Measurements from ENCODE around the gene MSH5. TPM values are rescaled to one million over a fixed set of nuclear protein-coding genes. Genes with fewer than 3 reads are reported as not detected.
A peak's percentile ranks its signal among the peaks of the same experiment; 100 is the strongest.

The MSH5 gene
- polyA plus RNA-seq, 1 donor from 2014 or later: 7.8 TPM

GRCh38 chr6:31712296-31712695 lies 27.5 kb upstream of the MSH5 start:
- no peak overlapping the region for H3K4me2 ChIP-seq (ENCODE audit: low read length)
- no peaks in the 10 kb centered on the region for H3K9me2 ChIP-seq (ENCODE audit: insufficient read depth, low read length)
- no peak overlapping the region for H3K4me3 ChIP-seq (ENCODE audit: low read length)
- no peak overlapping the region for H3K27ac ChIP-seq (ENCODE audit: low read length)
- no peak overlapping the region for H2AFZ ChIP-seq (ENCODE audit: low read depth, low read length)
- H4K20me1 ChIP-seq (ENCODE audit: insufficient read depth): no peaks in the 10 kb centered on the region
- no peaks in the 10 kb centered on the region for H3K9me3 ChIP-seq (ENCODE audit: low read length)
- H3K79me2 ChIP-seq (replicated peaks; ENCODE audit: insufficient read depth, low read length): no peaks in the 10 kb centered on the region
- H3K9ac ChIP-seq (ENCODE audit: low read length): no peak overlapping the region
- no peaks in the 10 kb centered on the region for H3K36me3 ChIP-seq (ENCODE audit: insufficient read depth, low read length)
- no peaks in the 10 kb centered on the region for H3K27me3 ChIP-seq (ENCODE audit: insufficient read depth, low read depth, low read length)
- TF ChIP-seq POLR2AphosphoS5 (IDR thresholded peaks at IDR 0.05): no peak
- TF ChIP-seq SMC3 (conservative IDR thresholded peaks at IDR 0.05; ENCODE audit: poor library complexity): no peak
- H3F3A ChIP-seq (ENCODE audit: insufficient read depth, low read length, poor library complexity, severe bottlenecking): no peaks in the 10 kb centered on the region

DNA sequence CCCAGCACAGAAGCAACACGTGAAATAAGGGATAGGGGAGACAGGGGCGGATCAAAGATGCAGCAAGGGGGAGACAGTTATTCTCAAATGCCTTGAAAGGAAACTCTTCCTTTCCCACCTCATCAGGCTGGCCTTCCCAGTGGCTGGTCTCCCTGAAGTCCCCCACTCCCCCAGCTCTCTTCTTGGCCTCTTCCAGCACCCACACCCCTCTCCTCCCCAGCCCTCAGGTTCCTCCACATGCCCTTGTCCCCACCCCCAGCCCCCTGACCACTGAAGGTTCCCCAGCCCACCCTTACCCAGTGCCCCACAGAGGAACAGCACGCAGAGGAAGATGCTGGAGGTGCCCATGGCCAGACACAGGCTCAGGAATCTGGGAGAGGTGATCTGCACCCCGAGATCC lies 26.3 kb upstream of the MSH5 start:
- peak overlapping the region; percentile 23 for H3K4me3 ChIP-seq (ENCODE audit: low read length)
- no peaks in the 10 kb centered on the region for H3K79me2 ChIP-seq (replicated peaks; ENCODE audit: insufficient read depth, low read length)
- H3F3A ChIP-seq (ENCODE audit: insufficient read depth, low read length, poor library complexity, severe bottlenecking): no peaks in the 10 kb centered on the region
- no peaks in the 10 kb centered on the region for H3K9me3 ChIP-seq (ENCODE audit: low read length)
- no peaks in the 10 kb centered on the region for H4K20me1 ChIP-seq (ENCODE audit: insufficient read depth)
- no peaks in the 10 kb centered on the region for H3K27me3 ChIP-seq (ENCODE audit: insufficient read depth, low read depth, low read length)
- no peak overlapping the region for H3K4me2 ChIP-seq (ENCODE audit: low read length)
- peak overlapping the region; percentile 12 for H3K27ac ChIP-seq (ENCODE audit: low read length)
- no peaks in the 10 kb centered on the region for H3K36me3 ChIP-seq (ENCODE audit: insufficient read depth, low read length)
- H3K9ac ChIP-seq (ENCODE audit: low read length): peak overlapping the region; percentile 48
- no peak overlapping the region for H2AFZ ChIP-seq (ENCODE audit: low read depth, low read length)
- no peaks in the 10 kb centered on the region for H3K9me2 ChIP-seq (ENCODE audit: insufficient read depth, low read length)
- TF ChIP-seq TAF1 (IDR thresholded peaks at IDR 0.05; ENCODE audit: low read depth): no peak
- no peak for TF ChIP-seq RAD21 (conservative IDR thresholded peaks at IDR 0.05)
- no peak for TF ChIP-seq POLR2AphosphoS5 (IDR thresholded peaks at IDR 0.05)
- no peak for TF ChIP-seq SMC3 (conservative IDR thresholded peaks at IDR 0.05; ENCODE audit: poor library complexity)
- TF ChIP-seq REST (IDR thresholded peaks at IDR 0.05; ENCODE audit: borderline replicate concordance): no peak
- no peak for TF ChIP-seq EP300 (conservative IDR thresholded peaks at IDR 0.05; ENCODE audit: poor library complexity, severe bottlenecking)
- no peak for TF ChIP-seq MXI1 (conservative IDR thresholded peaks at IDR 0.05; ENCODE audit: poor library complexity, severe bottlenecking)
- no peak for TF ChIP-seq EZH2 (IDR thresholded peaks at IDR 0.05; ENCODE audit: borderline replicate concordance, insufficient read depth, low read length, poor library complexity, severe bottlenecking)
- TF ChIP-seq, protein P1, sequence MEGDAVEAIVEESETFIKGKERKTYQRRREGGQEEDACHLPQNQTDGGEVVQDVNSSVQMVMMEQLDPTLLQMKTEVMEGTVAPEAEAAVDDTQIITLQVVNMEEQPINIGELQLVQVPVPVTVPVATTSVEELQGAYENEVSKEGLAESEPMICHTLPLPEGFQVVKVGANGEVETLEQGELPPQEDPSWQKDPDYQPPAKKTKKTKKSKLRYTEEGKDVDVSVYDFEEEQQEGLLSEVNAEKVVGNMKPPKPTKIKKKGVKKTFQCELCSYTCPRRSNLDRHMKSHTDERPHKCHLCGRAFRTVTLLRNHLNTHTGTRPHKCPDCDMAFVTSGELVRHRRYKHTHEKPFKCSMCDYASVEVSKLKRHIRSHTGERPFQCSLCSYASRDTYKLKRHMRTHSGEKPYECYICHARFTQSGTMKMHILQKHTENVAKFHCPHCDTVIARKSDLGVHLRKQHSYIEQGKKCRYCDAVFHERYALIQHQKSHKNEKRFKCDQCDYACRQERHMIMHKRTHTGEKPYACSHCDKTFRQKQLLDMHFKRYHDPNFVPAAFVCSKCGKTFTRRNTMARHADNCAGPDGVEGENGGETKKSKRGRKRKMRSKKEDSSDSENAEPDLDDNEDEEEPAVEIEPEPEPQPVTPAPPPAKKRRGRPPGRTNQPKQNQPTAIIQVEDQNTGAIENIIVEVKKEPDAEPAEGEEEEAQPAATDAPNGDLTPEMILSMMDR (IDR thresholded peaks at IDR 0.05; ENCODE audit: poor library complexity, severe bottlenecking): no peak

All from neural cell (in vitro differentiated cells).